Left ventricle myocardium superior (tissue), 1 donor: ENCODE data around the gene FAM168A. TPM values are rescaled to one million over a fixed set of nuclear protein-coding genes. Genes with fewer than 3 reads are reported as not detected.

Source experiments
- ATAC-seq: fragments of 200-7000 bp; cut with Tn5 transposase; one replicate; pipeline ENCODE4 v1.9.1; 2020; ENCODE audit warnings: mild to moderate bottlenecking, moderate library complexity
- DNase-seq: peaks from one replicate; pipeline ENCODE4 v3.0.0-alpha.2; 2020
- intact Hi-C: fragments of 100-400 bp; cut with micrococcal nuclease; formaldehyde crosslinking; loops from one replicate; pipeline ENCODE4 v1.11.0; 2022
- total RNA-seq: library from RNA; stranded (reverse); fragmentation: NEBNext Ultra II Directional; extraction: Animal tissue kit (Norgen Biotek cat#: 25700); gene quantifications from one replicate; pipeline ENCODE4 v1.2.1, GENCODE V29; 2021
- donor health status: DM: no; HTN: yes; CAD: no; lungs with severe emphysema.

The FAM168A gene
- total RNA-seq, 1 donor from 2014 or later = 30.6 TPM

GRCh38 chr11:73367482-73368024 lies 230.4 kb downstream of the FAM168A start:
- DNase-seq (no peak), ATAC-seq (no peak)
- intact Hi-C loops = no loop called here

GRCh38 chr11:73366953-73367352 lies 231.0 kb downstream of the FAM168A start:
- ATAC-seq (no peak), DNase-seq (no peak)
- intact Hi-C loops = no loop called here

GRCh38 chr11:73366265-73366610 lies 231.7 kb downstream of the FAM168A start:
- DNase-seq (no peak), ATAC-seq (no peak)
- intact Hi-C loops = no loop called here

GRCh38 chr11:73365352-73366264 lies 232.3 kb downstream of the FAM168A start:
- DNase-seq (no peak), ATAC-seq (no peak)
- intact Hi-C loops = no loop called here

- no peak for DNase-seq
- no peak for ATAC-seq
- intact Hi-C loops = no loop called here
Observed at GRCh38 chr11:73363147-73363546, 234.8 kb downstream of the FAM168A start.

- intact Hi-C loops = no loop called here
Observed at GRCh38 chr11:73361953-73362776, 235.7 kb downstream of the FAM168A start.

GRCh38 chr11:73360743-73361369 lies 237.1 kb downstream of the FAM168A start:
- DNase-seq (no peak), ATAC-seq (no peak)
- intact Hi-C loops = no loop called here

More at GRCh38 chr11:73361953-73362776, 235.7 kb downstream of the FAM168A start:
- no peak for ATAC-seq
- DNase-seq = no peak

GRCh38 chr11:73359930-73360742 lies 237.8 kb downstream of the FAM168A start:
- ATAC-seq = peak; percentile 17
- intact Hi-C loops = no loop called here
- no peak for DNase-seq

GRCh38 chr11:73359341-73359740 lies 238.6 kb downstream of the FAM168A start:
- intact Hi-C loops = no loop called here
- DNase-seq (peak; percentile 74), ATAC-seq (peak; percentile 83)

- DNase-seq (no peak), ATAC-seq (no peak)
- intact Hi-C loops = no loop called here
Observed at GRCh38 chr11:73358071-73358470, 239.8 kb downstream of the FAM168A start.

GRCh38 chr11:73356979-73357860 lies 240.7 kb downstream of the FAM168A start:
- intact Hi-C loops = no loop called here
- DNase-seq = no peak
- ATAC-seq = no peak

- intact Hi-C loops = no loop called here
- ATAC-seq = no peak
Observed at GRCh38 chr11:73355109-73355508, 242.8 kb downstream of the FAM168A start.

GRCh38 chr11:73353422-73353821 lies 244.5 kb downstream of the FAM168A start:
- ATAC-seq = no peak
- no peak for DNase-seq
- intact Hi-C loops = no loop called here

More at GRCh38 chr11:73355109-73355508, 242.8 kb downstream of the FAM168A start:
- DNase-seq = no peak

GRCh38 chr11:73350908-73351636 lies 246.8 kb downstream of the FAM168A start:
- ATAC-seq (peak; percentile 58), DNase-seq (peak; percentile 55)
- intact Hi-C loops = no loop called here
